Measurements from ENCODE around the gene SCUBE3.

Gene SCUBE3

DNA sequence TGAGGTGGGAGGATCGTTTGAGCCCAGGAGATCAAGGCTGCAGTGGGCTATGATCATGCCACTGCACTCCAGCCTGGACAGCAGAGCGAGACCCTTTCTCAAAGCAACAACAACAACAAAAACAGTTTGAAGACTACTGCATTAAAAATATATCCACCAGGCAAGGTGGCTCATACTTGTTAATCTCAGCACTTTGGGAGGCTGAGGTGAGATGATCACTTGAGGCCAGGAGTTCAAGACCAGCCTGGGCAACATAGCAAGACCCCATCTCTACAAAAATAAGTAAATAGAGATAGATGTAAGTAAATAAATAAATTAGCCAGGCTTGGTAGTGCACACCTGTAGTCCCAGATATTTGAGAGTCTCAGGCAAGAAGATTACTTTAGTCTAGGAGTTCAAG, 58.2 kb downstream of the SCUBE3 start:
- no peak for DNase-seq (ENCODE audit: low spot score)

DNA sequence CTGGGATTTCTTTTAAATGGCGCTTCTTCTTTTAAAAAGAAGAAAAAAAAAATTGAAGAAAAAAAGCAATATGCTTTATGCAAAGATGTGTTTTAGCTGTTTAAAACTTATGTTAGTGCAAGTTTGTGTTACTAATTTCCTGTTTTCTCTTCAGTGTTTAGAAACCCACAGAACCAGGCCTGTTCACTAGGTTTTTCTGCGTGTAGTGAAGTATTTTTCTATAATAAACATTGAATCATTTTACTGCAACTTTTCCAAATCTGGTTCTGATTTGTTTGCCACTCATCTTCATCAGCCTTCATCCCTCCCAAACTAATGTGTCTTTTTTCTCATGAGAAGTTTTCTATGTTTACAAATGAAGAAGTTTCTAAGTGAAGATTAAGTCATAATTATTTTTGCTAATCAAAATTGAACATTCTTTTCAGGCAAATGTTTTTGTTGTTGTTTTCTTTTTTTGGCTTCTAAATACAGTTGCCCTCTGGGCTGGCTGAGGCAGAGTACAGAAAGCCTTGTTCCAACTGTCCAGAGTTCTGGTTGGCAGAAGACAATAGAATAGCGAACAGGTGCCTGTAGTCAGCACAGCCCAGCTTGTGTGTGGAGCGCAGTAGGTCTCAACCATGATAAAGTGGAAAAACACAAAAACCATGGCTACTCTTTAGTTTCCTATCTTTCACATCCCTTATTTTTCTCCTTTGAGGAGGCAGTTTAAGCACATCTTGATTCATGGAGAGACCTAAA, 60.2 kb downstream of the SCUBE3 start:
- DNase-seq (ENCODE audit: low spot score): no peak

DNA sequence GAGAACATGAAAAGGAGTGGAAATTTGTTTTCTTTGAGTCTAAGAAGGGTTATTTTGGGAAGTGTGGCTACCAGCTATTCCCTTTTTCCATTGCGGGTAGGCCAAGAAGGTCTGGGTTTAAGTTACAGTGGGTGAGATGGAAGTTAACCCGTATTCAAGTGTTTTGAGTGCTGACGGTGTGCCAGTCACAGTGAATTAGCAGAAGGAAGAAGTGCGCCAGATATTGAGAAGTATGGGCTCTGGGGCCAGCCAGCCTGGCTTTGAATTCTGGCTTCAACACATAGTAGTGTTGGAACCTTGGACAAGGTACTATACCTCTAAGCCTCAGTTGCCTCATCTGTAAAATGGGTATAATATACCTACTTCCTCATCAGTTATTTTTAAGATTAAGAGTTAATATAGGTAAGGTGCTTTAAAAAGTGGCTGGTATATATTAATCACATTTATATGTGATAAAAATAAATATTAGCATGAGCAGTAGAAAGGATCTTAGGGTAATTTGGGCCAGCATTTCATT, 62.0 kb downstream of the SCUBE3 start:
- DNase-seq (ENCODE audit: low spot score): no peak

DNA sequence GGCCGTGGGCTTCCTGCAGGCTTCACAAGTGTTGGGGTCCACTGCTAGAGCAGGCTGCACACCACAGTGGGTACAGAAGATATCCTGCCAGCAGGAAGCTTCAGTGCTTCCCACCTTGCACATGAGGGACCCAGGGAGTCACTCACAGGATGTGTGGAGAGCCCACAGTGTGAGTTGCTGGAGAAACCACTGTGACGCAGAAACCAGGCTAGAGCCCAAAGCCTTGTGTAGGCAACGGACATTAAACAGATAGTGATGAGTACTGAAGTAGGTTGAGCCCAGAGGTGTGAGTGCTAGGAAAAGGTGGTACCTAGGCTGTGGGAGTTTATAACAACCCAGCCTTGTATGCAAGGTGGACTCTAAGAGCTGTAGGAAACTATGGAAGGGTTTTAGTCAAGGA, 65.0 kb downstream of the SCUBE3 start:
- no peak for DNase-seq (ENCODE audit: low spot score)

DNA sequence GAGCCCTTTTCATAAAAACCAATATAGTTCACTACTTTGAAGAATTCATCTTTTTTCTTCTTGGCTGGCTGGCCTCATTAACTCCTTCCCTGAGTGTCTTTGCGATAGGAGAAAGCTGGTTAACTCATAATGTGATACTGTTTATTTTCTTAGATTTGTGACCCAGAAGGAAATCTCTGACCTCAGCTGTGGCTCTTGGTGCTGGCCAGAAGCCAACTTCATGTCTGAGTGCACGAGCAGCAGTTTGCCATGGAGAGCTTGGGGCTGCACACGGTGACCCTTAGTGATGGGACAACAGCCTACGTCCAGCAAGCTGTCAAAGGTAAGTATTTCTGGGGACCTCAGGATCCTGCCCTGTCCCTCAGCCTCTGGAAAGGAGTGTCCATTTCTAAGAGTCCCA, 67.1 kb downstream of the SCUBE3 start:
- DNase-seq (ENCODE audit: low spot score): no peak

DNA sequence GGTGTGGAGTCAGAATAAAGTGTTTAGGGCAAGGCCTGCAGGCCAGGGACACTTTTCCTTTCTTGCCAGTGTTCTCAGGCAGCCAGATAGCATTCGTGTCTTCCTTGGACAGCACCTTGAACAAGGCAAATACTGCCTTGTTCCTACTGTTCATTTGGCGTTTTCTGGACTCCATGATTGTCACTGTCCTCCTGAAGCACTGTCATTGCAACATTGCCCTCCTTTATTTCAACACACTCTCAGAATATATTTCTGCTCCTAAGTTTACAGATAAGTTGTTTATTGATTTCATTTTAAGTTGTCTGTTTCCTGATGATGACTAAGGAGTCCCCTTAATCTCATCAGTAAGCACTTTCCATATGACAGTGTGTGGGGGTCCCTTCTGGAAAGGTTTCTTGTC, 68.7 kb downstream of the SCUBE3 start:
- DNase-seq (ENCODE audit: low spot score): no peak

DNA sequence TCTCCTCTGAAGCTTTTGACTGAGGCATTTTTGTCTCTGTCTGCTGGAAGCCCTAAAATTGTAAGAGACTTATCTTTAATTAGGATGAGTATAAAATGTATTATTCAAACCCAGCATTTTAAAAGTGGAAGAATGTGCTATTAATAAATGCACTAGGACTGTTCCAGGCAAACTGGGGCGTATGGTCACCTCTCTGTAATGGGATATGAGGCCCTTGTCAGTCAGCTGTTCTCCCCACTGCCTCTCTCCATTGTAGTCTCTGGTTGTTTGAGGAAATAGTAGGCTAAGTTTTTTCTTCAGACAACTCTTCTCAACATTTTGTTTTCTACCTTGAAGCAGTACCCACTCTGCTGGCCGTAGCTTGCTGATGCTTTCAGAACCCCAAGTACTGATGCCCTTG, 69.6 kb downstream of the SCUBE3 start:
- DNase-seq (ENCODE audit: low spot score): no peak

DNA sequence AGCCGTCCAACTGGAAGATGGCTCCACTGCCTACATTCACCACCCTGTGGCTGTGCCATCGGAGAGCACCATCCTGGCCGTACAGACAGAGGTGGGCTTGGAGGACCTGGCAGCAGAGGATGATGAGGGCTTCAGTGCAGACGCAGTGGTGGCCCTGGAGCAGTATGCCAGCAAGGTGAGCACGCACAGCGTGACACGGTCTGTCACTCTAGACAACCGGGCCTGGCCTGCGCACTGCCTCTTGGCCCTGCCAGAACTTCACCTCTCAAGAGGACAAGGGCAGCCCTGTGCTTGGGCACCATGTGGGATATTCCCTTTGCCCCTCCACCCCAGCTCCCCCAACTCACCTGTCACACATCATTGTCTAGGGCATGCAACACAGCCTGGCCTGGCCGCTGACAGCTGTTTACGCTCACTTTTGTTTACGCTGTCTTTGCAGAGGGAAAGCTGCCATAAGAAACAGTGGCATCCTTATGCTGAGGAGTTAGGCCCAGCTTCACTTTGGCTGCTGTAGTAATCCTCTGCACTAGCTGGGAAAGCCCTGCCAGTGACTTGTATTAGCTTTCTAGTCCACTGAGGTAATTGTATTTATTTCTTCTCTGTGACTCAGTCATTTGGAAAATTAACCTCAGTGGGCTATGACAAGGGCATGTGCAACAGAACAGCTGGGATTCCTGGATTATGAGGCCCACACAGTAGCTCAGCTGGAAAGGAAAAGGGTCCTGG, 74.1 kb downstream of the SCUBE3 start:
- peak; percentile 69 for DNase-seq (ENCODE audit: low spot score)

DNA sequence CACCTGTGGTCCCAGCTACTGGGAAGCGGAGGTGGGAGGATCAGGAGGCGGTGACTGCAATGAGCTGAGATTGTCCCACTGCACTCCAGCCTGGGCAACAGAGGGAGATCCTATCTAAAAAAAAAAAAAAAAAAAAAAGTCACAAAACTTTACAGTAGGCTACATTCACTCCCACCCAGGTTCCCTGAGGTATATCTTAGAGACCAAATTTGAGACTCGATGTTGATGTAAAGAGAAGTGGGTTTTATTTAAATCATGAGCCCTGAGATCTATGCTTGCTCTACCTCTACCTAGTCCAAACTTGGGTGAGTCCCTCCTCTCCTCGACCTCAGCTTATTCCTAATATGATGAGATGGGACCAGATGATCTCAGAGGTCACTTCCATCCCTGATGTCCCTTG, 75.1 kb downstream of the SCUBE3 start:
- DNase-seq (ENCODE audit: low spot score): no peak

DNA sequence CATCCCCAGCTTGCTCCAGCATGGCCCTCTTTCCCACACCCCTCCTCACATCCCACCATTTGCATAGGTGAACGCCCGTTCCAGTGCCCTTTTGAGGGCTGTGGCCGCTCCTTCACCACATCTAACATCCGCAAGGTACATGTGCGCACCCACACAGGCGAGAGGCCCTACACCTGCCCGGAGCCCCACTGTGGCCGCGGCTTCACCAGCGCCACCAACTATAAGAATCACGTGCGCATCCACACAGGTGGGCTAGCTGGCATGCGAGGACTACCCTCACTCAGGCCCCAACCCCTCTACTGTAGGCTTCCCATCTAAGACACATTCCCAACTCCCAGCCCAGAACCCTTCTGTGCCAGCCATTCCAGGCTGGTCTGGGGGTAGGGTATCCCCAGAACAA, 77.7 kb downstream of the SCUBE3 start:
- DNase-seq (ENCODE audit: low spot score): no peak

DNA sequence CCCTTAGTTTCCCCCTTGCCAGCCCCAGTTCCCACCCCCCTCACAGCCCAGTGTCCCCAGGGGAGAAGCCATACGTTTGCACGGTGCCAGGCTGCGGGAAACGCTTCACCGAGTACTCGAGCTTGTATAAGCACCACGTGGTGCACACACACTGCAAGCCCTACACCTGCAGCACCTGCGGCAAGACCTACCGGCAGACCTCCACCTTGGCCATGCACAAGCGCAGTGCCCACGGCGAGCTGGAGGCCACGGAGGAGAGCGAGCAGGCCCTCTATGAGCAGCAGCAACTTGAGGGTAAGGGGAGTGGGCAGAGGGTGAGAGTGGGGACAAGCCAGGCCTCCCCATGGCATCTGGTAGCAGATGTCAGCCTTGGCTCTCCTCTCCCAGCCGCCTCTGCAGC, 78.7 kb downstream of the SCUBE3 start:
- DNase-seq (ENCODE audit: low spot score): no peak

DNA sequence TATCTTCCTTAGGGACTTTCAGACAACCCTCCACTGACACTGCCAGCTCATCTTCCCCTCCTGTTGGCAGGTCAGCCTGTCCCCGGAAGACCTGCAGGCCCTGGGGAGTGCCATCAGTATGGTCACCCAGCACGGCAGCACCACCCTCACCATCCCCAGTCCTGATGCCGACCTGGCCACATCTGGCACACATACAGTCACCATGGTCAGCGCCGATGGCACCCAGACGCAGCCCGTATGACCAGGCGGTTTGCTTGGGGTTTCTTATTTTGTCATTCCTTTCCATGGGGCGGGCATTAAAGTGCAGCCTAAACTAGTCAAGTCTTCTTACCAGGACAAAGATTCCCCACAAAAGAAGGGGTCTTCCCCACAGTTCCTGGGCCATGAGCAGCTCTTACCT, 79.9 kb downstream of the SCUBE3 start:
- DNase-seq (ENCODE audit: low spot score): no peak

DNA sequence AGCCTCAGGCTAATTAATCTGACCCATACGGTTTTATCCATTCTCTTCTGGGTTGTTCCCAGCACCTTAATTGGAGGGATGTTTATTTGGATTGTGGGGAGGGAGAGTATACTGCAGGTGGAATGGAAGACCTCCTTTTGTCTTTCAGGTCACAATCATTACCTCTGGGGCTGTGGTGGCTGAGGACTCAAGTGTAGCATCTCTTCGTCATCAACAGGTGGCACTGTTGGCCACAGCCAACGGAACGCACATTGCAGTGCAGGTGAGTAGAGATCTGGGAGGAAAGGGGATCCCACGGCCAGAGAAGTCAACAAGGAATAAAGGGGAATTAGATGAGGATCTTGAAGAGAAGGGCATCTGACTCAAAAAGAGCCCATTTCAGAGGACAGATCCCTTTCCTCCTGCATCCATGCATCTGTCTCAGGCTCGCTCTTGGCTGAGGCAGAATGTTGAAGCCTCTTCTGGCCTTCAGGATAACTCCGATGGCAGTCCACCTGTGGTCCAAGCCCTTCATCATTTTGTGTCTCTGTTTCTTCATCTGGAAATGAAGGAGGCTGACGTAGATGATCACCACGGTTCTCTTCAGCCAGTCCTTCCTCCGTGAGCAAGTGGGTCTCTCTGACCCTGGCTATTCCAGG, 80.7 kb downstream of the SCUBE3 start:
- DNase-seq (ENCODE audit: low spot score): peak; percentile 72

DNA sequence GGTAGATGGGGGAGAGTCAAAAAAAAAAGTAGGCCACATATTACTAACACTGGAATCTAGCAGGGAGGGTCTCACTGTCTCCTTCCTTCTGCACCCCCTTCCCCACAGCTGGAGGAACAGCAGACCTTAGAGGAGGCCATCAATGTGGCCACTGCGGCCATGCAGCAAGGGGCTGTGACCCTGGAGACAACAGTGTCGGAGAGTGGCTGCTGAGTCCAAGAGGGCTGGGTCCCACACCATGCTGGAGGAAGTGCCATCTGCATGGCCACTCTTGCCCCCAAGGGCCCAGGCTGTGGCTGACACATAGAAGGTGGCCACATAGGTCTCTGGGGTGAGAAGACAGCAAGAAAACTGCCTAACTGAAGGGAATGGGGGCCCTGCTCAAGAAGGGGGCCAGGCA, 81.3 kb downstream of the SCUBE3 start:
- no peak for DNase-seq (ENCODE audit: low spot score)

DNA sequence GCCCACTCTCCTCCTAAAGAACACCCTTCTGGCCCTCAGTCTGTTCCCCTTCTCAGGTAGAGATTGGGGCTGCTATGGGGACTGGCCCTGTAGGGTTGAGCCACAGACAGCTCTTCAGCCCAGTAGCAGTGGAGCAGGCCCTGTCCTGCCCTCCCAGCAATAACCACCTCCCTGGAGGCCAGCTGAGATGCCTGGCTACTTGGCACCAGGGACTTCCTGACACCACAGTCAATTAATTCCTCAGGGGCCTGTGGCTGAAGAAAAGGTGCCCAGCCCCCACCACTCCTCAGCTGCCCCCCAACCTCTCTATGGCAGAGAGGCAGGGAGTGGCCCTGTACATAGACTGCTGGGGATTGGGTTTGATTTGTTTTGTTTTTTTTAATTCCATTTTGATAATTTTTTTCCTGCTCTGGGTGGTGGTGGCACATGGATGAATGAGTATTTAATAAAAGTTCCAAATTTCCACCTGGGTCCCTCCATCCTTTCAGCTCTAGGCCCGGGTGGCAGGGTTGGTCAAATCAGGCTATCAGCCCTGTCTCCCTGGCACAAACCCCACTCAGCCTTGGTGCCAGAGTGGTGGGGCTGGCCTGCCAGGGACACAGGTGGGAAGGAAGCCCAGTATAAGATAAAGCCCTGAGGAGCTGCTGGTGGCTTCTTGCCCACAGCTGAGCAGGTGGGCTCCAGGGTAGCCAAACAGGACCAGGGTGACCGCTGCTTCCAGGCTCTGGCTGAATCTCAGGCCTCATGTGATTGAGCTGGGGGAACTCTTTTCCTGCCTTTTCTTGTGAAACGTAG, 82.0 kb downstream of the SCUBE3 start:
- DNase-seq (ENCODE audit: low spot score): no peak

DNA sequence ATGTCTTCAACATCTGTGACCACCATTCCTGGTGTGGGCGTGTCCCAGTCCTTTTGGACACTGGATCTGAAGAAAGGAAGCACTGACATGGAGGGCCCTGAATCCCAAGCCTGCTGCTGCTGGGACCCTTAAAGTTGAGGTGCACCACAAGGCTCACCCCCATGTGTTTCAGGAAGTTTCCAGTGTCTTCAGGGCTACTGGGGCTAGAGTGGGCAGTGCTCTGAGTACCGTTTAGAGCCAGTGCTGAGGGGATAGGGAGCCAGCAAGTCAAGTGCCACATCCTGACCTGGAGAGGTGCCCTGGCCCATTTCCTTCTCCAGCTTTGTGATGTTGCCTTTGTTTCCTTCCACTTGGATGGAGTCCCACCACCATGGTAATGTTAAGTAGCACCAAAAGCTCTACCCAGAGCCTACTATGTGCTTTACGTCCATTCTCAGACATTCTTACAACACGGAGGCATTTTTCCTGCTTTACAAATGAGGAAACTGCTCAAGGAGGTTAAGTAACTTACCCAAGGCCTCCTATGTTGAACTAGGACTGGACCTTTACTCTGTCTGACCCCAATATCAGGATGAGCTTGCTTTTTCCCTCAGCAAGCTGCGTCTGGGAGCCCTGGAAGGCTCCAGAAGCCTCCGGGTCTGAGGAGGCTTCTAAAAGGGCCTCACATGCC, 83.3 kb downstream of the SCUBE3 start:
- DNase-seq (ENCODE audit: low spot score): no peak

DNA sequence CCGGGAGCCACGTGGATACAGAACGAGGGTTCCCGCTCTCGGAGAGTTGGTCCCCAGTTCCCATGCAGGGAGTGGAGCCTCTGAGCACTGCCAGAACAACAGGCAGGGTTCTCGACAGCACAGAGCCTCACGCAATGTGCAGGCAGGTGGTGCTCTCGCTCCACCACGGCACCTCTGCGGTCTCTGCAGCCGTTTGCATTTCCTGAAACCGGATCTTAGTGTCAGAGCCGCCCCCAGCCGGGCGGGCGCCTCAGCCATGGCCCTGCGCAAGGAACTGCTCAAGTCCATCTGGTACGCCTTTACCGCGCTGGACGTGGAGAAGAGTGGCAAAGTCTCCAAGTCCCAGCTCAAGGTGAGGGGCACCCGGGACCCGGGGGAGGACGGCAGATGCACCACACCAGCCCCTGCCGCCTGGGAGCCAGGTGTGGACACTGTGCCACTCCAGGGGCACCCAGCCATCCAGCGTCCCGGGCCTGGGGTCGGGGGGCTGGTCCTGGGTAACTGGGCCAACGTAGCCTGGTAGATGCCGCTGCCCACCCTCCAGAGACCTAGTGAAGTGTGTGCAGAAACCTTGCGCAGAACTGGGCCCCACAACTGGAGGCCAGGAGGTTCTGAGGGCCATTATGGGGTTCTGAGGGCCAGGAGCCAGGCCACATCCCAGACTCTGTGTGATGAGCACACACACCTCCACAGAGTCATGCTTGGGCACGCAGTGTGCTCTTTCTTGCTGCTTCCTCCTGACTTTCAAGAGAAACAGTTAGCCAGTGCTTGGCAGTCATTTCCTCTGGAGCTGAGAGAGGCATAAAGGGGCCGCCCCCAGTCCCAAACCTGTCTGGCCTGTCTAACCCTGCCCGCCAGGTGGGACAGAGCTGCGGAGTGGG, 84.1 kb downstream of the SCUBE3 start, which contains the start of gene DEF6:
TSS of gene DEF6 (plus strand) at position 218 of the 881 bp plus-strand sequence. CDS start at position 257, 39 bp downstream.
- peak; percentile 69 for DNase-seq (ENCODE audit: low spot score)

DNA sequence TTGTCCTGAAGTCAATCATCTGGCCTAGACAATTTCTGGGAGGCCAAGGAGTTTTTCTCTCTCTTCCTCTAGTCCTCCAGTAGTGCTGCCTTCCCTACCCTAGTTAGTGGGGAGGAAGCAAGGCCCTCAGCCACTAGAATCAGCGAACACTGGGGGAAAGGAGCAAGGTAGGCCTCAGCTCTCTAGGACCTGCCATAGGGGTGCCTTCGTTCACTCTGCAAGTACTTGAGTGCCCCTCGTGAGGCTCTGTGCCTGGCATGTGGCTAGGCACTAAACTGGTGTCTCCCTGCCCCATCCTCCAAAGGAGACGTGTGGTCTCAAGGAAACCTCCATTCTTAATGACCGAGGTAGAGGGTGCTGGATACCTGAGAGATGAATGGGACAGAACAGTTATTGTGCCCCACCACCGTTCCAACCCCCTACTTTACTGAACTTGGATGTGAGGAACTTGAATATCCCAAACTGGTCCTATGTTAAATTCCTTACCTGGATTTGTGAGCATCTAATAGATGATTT, 84.9 kb downstream of the SCUBE3 start:
- DNase-seq (ENCODE audit: low spot score): no peak

DNA sequence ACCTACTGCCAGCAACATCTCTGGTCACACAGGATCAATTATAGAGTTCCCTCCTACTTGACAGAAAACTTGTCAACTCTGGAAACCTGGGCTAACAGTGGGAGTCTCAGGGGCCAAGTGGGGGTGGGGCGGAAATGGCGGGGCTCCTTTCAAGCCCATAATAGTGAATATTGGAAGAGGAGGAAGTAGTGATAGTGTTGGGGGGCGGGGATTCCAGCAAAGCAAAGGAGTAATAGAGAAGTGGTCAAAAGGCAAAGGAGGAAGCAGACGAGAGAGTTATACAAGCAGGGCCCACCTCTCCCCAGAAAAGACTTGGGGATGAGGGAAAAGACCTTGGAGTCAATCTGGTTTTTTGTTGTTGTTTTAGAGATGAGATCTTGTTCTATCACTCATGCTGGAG, 85.9 kb downstream of the SCUBE3 start:
- DNase-seq (ENCODE audit: low spot score): no peak

DNA sequence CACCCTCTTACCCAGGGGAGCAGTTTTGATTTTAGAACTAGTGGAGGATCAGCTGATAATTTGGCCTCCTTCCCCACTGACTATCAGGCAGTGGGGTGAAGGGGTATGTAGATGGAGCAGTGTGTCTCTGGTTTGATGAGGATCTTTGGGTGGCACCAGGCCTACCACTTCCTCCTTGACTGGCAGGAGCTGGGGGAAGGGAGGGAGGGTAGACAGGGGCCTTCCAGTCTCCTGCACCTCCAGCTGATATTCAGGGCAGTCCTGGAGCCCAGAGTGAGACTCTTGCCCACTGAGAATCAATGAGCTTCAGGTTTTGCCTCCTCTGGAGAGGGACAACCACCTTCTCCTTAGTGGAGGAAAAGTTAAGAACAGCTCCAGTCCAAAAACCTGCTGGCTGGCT, 87.1 kb downstream of the SCUBE3 start:
- DNase-seq (ENCODE audit: low spot score): no peak
